Ramos (cell line): ENCODE results near the gene USP40.

Source experiments
- in situ Hi-C: fragments of 300-500 bp; cut with MboI; formaldehyde crosslinking; loops from one replicate; pipeline ENCODE4 v1.14.3; 2022; ENCODE audit warnings: low sequenced_read_pairs; ENCODE audit not compliant: unreplicated experiment

USP40 gene

GRCh38 chr2:233449081-233449901, 117.3 kb downstream of the USP40 start:
- in situ Hi-C loops, result no loop called here

DNA sequence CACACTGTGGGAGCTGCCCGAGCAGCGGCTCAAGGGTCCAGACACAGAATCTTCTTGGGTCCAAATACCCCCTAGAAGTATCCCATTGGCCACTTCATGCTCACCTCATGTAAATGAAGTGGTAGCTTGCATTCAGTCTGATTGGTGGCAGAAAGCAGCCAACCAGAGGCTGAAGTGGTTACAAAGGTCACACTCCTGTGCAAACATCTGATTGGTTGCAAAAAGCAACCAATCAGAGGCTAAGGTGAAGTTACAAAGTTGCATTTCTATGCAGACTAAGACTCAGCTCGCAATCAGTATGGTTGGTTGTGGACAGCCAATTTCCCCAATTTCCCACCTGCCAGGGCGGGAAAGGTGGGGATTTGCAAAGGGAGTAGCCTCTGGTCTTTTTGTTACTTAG, 118.0 kb downstream of the USP40 start:
- in situ Hi-C loops, result no loop called here

GRCh38 chr2:233448220-233448559, 118.4 kb downstream of the USP40 start:
- in situ Hi-C loops, result no loop called here

DNA sequence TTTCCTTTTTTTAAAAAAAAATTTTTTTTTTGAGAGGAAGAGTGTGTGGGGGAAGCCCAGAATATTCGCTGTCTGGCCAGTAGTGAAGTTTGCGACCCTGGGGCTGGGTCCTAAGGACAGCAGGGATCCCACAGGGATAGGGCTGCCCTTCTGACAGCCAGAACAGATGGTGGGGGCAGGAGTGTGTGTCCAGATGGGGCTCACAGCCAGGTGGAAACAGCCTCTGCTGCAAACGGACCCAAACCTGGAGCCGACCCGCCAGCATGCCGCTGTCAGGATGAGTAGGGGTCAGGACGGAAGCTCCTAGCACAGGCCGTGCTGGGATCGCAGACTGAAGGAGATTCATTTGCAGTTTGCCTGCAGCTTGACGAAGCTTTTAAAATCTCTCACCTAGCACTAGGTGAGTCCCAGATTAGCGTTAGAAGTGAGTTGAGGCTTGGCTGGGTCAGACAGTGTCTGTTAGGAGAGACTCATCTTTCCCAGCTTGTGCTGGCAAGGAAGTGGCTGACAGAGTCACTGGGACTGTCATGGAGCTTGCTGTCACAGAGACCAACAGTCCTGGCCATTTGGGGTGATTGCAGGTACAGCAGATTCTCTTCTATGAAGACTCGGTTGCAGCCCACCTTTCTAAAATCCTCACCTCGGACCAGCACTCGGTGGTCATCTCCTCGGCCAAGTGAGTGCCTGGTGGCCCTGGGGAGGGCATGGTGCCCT, 118.9 kb downstream of the USP40 start:
- in situ Hi-C loops, result no loop called here

GRCh38 chr2:233446606-233447305, 119.8 kb downstream of the USP40 start:
- in situ Hi-C loops, result no loop called here

- in situ Hi-C loops, result no loop called here
Measured at GRCh38 chr2:233446121-233446520, 120.5 kb downstream of the USP40 start.

GRCh38 chr2:233445152-233445830, 121.3 kb downstream of the USP40 start:
- in situ Hi-C loops, result no loop called here

DNA sequence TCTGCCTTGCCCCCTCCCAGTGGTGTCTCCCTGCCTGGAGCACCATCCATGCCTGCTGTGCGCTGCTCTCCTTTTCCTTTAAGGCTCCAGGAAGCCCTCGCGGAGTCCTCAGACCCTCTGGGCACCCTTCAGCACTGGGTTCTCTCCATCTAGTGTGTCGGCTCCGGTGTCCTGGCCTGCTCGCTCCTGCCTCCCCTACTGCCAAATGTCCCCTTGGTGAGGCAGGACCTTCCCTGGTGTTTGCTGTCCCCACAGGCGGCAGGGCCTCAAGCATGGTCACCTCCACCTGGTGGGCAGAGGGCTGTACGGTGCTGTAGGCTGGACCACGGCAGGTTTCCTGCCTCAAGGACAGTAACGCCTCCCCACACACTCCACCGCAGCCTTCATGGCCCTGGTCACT, 122.1 kb downstream of the USP40 start:
- in situ Hi-C loops, result no loop called here

DNA sequence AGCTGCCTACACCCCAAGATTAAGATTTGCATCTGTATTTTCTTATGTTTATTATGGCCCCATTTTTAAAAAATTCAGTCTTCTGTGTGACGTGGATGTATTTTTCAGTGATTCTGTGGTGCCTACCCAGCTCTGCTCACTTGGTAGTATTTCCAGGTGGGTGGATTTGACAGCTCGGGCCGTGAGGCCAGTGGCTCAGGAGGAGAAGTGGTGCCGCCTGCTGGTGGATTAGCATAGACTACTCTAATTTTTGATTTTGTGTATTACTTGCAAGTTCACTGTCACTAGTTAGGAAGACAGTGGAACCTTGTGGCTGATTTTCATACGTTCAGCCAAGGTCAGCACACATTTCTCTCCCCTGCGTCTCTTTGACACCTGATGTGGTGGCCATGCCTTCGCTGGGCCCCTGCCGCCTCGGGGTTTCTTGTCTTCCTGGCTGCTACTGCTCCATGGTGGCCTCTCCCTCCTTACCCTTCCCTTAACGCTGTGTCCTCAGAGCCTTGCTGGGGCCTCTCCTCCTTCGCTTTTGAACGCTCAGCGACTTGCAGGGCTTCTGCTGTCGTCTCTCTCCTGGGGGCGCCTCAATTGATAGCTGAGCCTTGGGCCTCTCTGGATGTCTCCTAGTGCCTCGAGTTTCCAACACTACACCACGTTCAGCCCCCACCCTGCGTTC, 122.9 kb downstream of the USP40 start:
- in situ Hi-C loops, result no loop called here

DNA sequence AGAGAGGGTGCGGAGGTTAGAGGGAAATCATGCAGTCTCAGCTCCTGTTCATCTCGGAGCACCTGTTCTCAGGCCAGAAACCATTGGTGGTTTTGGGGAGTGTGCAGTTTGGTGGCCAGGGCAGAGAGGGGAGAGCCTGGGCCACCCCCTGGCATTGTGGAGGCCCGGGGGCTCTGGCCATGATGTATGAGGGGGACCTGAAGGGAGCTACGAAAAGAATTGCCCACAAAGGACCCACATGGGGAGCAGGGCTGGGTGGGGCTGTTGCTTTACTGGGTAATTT, 124.6 kb downstream of the USP40 start:
- in situ Hi-C loops, result no loop called here

- in situ Hi-C loops, result no loop called here
Measured at GRCh38 chr2:233441161-233442027, 125.2 kb downstream of the USP40 start.

- in situ Hi-C loops, result no loop called here
Measured at GRCh38 chr2:233440714-233441113, 125.9 kb downstream of the USP40 start.

GRCh38 chr2:233440314-233440713, 126.3 kb downstream of the USP40 start:
- in situ Hi-C loops, result no loop called here

DNA sequence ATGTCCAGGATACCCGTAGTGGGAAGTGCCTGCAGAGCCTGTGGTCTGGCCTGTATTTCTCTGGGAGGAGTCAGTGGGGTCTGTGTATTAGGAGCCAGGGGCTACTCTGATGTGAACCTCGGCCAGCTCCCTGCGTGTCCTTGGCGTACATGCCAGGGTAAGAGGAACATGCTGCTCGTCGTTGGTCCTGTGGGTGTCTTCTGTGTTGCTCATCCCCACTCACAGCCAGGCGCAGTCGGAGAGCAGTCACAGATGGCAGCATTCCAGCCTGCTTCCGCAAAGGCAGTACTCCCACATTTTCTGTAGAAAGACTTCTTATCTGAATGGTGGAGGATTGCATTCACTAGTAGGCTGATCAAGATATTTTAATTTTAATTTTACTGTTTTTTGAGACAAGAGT, 127.4 kb downstream of the USP40 start:
- in situ Hi-C loops, result no loop called here

DNA sequence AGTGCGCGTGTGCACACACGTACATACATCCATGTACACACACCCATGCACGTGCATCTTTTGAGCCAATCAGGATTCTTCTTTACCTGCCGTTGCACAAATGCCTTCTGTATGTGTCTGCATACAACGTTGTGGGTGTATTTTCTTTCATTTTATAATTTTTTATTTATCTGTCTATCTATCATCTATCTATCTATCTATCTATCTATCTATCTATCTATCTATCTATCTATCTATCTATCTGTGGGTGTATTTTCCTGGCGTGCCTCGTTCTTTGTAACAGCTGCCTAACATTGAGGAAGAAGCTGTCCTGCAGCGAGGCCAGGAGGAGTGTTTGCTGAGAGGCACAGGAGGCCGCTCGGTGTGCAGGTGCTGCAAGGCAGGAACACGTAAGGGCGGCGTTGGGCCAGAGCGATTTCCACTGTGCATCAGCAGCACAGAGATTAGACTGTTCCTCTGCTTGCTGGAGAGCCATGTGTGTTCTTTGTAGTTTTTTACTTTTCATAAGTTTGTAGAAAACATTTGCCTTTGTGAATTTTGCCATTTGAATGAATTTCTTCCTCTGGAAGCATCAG, 127.9 kb downstream of the USP40 start:
- in situ Hi-C loops, result no loop called here

DNA sequence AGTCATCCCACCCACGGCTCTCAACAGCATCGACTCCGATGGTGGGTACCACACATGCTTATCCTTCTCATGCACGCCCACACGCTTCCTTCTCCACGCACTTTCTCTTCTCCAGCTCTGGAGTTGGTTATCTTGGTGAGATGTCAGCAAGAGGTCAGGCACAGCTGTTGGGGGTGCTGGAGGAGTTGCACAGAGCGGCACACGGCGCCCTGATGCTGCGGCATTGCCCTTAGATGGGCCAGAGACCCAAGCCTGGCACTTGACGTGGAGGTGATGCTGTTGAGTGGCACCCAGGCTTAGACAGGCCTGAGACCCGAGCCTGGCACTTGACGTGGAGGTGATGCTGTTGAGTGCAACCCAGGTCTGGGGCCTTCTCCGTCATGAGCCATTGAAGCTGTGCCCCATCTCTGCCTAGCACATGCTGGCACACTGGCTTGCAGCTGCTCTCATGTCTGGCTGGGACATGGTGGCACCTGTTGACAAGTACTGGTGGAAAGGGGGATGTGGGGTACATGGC, 129.1 kb downstream of the USP40 start:
- in situ Hi-C loops, result no loop called here

- in situ Hi-C loops, result no loop called here
Measured at GRCh38 chr2:233436691-233437438, 129.7 kb downstream of the USP40 start.

DNA sequence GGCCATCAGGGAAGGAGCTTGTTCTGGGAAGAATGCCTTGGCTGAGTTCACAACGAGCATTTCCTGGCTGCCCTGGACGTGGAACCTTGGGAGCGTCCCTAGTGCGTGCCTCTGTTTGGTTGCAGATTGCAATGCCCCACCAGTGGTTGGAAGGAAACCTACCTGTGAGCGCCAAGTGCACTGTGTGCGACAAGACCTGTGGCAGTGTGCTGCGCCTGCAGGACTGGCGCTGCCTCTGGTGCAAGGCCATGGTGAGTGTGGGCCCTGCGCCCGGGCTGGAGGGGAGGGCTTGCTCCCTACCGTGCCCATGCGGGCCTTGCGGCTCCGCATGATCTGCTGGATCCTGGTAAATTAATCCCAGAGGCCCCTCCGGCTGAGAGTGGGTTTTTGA, 130.4 kb downstream of the USP40 start:
- in situ Hi-C loops, result no loop called here
